CD4-positive, alpha-beta T cell treated with Interleukin-6 at 100 ng/mL for 8 hours (primary cell): ENCODE data around the gene CFAP100.

ENCODE experiments used
- DNase-seq: peaks from one replicate; pipeline ENCODE4 v3.0.0-alpha.2; 2020; ENCODE audit warnings: mixed read lengths, low spot score

The CFAP100 gene

DNA sequence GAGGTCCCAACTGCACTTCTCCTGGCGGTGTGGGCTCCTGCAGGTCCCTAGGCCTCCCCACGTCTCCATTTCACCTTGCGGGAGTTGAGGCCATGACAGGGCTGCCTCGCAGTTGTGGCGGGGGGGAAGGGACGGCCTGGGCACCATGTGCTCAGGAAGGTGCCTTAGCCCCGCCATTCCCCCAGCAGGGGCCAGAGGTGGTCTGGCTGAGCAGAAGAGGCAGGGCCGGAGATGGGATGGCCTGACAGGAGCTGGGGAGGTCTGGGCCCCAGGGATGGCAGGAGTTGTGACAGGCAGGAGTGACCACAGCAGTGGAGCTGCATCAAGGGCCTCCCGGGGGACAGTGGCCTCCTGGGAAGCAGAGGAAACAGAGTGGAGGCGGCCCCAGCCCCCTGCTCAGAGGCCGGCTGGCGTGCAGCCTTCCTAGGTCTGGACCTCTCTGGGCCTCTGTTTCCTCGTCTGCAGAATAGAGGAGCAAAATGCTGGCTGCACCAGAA lies 18.8 kb upstream of the CFAP100 start:
- DNase-seq = no peak

DNA sequence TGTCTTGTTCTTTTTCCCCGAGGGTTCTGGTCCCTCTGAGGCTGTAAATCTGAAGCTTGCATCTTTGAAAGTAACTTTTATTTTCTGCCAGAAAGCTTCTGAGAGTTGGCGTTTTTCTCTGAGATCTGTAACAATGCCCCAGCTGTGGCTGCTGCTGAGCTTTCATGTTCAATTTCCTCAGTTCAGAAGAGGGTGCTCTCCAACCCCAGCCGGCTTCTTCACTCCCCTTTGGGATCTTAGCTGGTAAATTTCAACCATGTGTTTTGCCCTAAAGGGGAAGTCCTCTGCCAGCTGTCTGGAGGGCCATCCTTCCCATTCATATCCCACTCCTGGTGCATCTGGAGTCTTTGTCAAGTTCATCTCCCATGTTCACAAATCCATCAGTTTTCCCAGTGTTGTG lies 18.3 kb upstream of the CFAP100 start:
- DNase-seq = no peak

- no peak for DNase-seq
Measured at GRCh38 chr3:126377211-126377610, 17.5 kb upstream of the CFAP100 start.

- DNase-seq = no peak
Measured at GRCh38 chr3:126378341-126378751, 16.4 kb upstream of the CFAP100 start.

DNA sequence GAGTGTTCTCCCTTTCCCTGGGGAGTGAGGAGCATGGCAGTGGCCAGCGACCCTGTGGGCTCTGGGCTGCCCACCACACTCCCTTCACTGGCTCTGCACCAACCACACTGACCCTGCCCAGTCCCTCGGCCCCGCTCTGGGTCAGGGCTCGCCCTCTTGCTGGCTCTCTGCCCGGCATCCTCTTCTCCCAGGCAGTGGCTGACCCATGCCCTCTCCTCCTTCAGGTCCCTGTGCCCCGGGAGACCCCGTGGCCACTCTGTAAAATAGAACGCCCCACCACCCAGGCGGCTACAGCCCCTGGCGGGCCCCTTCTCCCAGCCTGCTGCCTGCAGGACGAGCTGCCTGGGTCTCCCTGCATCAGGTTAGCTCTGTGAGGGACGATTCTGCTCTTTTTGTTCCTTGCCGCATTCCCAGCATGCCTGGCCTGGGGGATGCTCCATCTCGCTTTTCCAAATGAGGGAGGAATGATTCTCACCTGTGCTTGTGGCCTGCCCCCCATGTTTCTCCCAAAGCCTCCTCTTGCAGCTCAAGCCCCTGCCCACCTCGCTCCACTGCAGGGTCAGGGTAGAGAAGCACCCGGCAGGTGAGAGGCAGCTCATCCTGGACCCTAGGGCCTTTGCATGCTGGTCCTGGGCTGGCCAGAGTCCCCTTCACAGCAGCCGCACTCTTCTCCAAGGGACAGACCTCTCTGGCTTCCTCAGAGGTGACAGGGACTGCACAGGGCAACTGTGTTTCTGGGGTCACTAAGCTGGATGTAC lies 14.5 kb upstream of the CFAP100 start:
- no peak for DNase-seq

DNA sequence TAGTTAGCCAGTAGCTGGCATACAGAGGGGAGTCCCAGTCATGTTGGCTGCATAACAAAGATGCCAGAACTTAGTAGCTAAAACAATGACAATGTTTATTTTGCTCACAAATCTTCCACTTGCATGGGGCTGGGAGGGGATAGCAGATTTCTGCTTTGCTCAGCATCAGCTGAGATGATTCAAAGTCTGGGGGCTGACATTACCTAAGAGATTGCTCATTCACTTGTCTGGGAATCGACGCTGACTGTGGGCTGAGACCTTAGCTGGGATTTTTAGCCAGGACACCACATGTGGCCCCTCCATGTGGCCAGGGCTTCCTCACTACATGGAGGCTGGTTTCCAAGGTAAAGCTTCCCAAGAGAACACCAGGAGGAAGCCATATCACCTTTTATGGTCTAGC lies 12.7 kb upstream of the CFAP100 start:
- no peak for DNase-seq

DNA sequence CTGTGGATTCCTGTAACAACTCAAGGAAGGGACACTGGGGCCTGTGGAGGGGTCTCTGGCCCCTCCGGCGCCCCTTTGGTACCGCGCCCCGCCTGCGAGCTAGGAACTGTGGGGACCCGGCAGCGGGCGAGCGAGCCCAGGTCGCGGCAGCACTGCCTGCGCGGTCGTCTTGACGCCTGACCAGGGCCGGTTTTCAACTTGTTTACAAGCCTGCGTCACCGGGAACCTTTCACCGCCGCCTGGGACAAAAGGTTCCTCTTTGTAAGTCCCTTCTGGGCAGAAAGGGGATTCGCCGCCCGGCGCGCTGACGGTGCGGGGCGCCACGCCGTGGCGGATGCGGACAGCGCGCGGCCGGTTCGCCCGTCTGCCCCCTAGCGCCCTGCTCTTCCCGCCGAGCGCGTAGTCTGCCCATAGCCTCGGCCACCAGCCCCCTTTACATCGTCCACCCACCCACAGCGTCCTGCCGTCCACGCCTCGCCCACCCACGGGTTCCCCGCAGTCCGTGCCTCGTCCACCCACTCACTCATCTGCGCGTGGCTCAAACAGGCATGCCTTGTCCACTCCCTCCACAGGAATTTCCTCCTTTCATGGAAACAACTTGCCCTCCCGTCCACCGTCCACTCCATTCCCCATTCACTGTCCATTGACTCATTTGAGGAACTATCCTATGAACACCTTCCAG lies 5.5 kb upstream of the CFAP100 start:
- no peak for DNase-seq

GRCh38 chr3:126389794-126390146 lies 4.9 kb upstream of the CFAP100 start:
- no peak for DNase-seq

DNA sequence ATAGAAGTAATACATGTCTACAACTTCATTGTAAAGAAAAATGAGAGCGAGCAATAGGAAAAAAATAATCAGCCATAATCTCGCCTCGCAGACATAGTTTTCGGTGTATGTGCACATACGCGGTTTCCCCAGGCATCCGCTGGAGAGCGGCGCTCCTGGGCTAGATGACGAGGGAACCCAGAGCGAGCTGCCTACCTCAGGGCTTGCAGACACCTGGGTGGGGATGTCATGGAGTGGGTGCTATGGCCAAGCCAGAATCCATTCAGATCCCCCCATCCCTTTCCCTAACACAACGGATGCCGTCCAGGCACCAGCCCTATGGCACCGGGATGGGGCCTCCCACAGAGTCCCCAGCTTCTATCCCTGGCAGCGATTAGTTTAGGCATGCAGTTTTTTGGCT lies 4.5 kb upstream of the CFAP100 start:
- no peak for DNase-seq

- no peak for DNase-seq
Measured at GRCh38 chr3:126390751-126391150, 4.0 kb upstream of the CFAP100 start.

GRCh38 chr3:126391631-126392030 lies 3.1 kb upstream of the CFAP100 start:
- no peak for DNase-seq

GRCh38 chr3:126392246-126392645 lies 2.5 kb upstream of the CFAP100 start:
- no peak for DNase-seq

DNA sequence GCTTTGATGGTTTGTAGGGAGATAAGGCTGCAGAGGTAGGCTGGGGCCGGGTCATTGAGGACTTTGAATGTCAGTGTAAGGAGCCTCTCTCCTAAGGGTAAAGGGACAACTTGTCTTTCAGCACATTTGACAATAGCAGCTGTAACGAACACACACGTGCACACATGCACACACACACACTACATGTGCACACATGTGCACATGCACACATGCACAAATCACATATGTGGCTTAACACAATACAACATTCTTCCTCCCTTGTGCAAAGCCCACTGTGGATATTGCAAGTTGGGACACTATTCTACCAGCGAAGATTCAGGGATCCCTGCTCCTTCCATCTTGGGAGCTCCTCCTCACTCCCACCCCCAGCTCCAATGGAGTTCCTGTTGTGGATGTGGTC lies 1.1 kb upstream of the CFAP100 start:
- DNase-seq = no peak

DNA sequence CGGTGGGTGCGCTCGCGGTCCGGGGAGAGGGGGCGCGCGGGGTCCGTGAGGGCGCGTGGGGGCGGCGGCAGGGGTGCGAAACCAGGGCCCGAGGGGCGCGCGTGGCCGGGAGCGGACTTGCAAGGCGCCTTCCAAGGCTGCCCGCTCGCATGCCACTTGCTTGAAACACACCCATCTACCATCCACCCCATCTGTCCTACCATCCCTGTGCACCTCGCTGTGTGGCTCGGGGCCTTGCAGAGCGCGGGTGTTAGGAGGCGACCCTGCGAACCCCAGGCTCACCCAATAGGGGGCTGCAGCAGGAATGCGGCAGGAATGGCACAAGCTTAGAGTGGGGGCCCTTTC lies 240 bp downstream of the CFAP100 start:
- DNase-seq = no peak

DNA sequence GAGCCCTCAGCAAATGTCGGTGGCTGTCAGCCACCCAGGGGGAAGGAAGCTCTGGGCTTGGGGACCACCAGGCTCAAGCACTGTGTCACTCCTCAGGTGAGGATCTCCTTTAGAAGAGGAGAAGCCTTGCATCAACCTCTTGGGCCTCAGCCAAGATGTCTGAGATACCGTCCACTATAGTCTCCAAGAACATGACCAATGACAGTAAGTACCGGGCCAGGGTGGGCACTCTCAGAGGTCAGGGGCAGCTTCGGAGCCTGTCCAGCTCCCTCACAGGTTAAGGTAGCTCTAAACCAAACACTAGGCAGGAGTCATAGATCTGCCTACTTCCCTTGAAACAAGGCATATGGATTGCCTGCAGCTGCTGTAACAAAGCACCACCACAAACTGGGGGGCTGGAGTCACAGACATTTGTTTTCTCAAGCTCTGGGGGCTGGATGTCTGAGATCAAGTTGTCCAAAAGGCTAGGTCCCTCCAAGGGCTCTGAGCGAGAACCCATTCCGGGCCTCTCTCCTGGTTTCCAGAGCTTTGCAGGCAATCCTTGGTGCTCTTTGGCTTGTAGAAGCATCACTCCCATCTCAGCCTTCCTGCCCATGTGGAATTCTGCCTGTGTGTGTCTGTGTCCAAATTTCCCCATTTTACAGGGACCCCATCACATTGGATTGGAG lies 1.3 kb downstream of the CFAP100 start:
- no peak for DNase-seq

GRCh38 chr3:126396536-126396935 lies 1.8 kb downstream of the CFAP100 start:
- DNase-seq = no peak

- no peak for DNase-seq
Measured at GRCh38 chr3:126397610-126398422, 3.1 kb downstream of the CFAP100 start.

DNA sequence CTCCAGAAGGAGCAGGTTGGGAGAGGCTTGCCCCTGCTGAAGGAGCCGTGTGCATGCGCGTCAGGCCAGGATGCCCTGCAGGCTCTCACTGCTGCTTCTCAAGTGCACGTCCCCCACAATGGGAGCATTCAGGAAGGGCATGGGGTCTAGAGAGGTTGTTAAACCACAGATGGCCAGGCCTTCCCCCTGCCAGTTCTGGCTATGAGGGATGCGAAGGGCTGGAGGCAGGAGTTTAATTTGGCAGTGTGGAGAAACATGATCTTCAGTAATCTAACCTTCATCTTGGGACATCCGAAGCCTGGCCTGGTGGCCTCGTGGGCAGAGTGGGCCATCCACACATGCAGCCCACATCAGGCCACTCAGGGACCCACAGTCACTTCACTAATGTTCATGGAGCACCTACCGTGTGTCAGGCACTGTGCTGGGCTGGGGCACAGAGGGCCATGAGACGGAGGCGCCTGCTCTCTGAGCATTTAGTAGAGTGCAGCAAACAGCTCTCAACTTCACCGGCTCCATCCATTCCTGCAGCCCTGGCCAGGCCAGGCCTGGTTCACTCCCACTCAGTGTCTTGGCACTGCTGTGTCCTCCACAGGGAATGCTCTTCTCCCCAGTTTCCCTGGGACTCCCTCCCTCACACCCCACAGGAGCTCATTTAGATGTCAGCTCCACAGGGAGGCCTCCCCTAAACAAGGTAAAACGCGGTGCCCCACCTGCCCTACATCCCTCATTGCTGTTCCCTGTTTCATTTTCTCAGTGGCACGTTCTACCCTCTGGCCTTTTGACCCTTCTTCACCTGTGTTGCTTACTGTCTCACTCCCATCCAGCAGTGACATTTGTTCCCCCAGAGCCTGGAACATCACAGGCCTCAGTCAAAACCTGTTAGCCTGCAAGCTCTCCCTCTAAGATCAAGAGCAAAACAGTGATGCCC lies 4.0 kb downstream of the CFAP100 start:
- no peak for DNase-seq

DNA sequence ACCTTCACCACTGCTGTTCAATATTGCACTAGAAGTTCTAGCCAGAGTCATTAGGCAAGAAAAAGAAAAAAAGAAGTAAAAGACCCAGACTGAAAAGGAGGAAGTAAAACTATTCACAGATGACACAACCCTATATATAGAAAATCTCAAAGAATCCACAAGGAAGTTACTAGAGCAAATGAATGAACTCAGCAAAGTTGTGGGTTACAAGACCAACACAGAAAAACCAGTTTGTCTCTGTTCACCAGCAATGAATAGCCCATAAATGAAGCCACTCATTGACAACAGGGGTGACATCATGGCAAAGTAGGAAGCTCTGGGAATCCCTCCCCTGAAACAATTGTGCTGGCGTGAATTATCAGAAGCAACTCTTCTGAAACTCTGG lies 4.6 kb downstream of the CFAP100 start:
- no peak for DNase-seq

DNA sequence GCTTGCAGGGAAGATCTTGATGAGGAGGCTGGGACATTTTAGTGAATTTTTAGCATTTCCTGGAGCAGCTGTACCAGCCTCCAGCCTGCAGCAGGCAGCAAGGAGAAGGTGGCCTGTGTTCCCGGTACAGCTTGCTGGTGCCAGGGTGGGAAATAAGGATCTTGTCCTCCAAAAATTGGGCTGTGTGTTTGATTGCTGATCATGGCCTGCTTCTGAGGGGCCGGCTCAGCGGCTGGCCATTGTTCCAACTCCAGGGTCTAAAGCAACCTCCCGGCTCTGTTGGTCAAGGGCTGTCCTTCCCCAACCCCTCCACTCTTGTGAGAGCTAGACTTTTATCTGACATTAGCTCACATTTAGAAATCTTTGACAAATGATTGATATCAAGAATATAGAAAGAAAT lies 5.0 kb downstream of the CFAP100 start:
- no peak for DNase-seq

DNA sequence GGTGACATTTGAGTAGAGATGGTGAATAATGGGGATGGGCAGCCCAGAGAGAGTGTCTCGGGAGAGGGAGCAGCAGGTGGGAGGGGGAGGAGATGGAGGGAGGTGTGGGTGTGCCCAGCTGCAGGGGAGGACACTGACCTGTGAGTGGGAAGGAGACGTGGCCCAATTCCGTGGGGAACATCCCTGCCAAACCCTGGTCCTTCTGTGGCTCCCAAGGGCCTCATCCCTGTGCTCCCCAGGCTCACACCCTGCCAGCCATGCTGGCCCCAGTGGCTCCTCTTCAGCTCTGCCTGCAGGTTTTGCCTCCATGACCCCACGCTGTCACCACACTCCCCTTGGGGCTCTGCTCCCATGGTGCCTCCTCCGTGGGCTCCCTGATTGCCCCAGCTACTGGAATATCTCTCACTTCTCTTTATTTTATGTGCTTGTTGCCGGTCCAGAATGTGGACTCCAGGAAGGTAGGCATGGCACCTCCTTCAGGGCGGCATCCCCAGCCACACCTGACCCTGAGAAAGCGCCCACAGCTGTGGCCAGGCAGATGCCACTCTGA lies 7.0 kb downstream of the CFAP100 start:
- DNase-seq = no peak
